Ascending aorta (tissue), 2 donors: ENCODE data around the gene DYNLL1. TPM values are rescaled to one million over a fixed set of nuclear protein-coding genes. Genes with fewer than 3 reads are reported as not detected.
"Not testable (repeated sequence)": the region's sequence is repeated elsewhere in the genome, so short reads cannot be mapped to it uniquely, and the experiment has no call there.

Experiments used
- DNase-seq, 2 donors: peaks; one replicate each; pipeline ENCODE4 v3.0.0-alpha.2; 2019; ENCODE audit warnings: low spot score in 2 of 2
- H3K27ac ChIP-seq, 2 donors: fragments of 200-600 bp; sonication (generic); one replicate each; pipeline ENCODE4 v1.5.1; 2016 to 2017; ENCODE audit warnings: mild to moderate bottlenecking in 1 of 2
- H3K27me3 ChIP-seq: fragments of 200-600 bp; sonication (generic); one replicate; pipeline ENCODE4 v1.5.1; 2017
- H3K36me3 ChIP-seq, 2 donors: fragments of 200-600 bp; sonication (generic); one replicate each; pipeline ENCODE4 v1.5.1; 2016
- H3K4me1 ChIP-seq, 2 donors: fragments of 200-600 bp; sonication (generic); one replicate each; pipeline ENCODE4 v1.5.1; 2016 to 2017; ENCODE audit warnings: mild to moderate bottlenecking in 1 of 2
- H3K4me3 ChIP-seq, 2 donors: fragments of 200-600 bp; sonication (generic); one replicate each; pipeline ENCODE4 v1.5.1; 2016 to 2017; ENCODE audit warnings: mild to moderate bottlenecking in 1 of 2
- H3K9me3 ChIP-seq, 2 donors: fragments of 200-600 bp; sonication (generic); one replicate each; pipeline ENCODE4 v1.5.1; 2016
- intact Hi-C: fragments of 100-400 bp; cut with DNase I; formaldehyde crosslinking; loops from one replicate; pipeline ENCODE4 v1.15.1; 2023
- total RNA-seq: library from RNA; depleted of rRNA; stranded (reverse); fragments of >200 nt; gene quantifications from one replicate; pipeline ENCODE4 v1.1.0, GENCODE V29; 2016
- TF ChIP-seq, protein P1 (sequence below), 3 experiments: fragments of 200-600 bp in 2 of 3; fragments of 450-650 bp in 1 of 3; sonication (generic) in 2 of 3; IDR thresholded peaks; one replicate each; pipeline ENCODE4 v1.5.1; 2016 to 2019; ENCODE audit warnings: antibody characterized with exemption in 3 of 3, mild to moderate bottlenecking in 1 of 3, moderate library complexity in 1 of 3

The DYNLL1 gene
- 216 TPM for total RNA-seq

DNA sequence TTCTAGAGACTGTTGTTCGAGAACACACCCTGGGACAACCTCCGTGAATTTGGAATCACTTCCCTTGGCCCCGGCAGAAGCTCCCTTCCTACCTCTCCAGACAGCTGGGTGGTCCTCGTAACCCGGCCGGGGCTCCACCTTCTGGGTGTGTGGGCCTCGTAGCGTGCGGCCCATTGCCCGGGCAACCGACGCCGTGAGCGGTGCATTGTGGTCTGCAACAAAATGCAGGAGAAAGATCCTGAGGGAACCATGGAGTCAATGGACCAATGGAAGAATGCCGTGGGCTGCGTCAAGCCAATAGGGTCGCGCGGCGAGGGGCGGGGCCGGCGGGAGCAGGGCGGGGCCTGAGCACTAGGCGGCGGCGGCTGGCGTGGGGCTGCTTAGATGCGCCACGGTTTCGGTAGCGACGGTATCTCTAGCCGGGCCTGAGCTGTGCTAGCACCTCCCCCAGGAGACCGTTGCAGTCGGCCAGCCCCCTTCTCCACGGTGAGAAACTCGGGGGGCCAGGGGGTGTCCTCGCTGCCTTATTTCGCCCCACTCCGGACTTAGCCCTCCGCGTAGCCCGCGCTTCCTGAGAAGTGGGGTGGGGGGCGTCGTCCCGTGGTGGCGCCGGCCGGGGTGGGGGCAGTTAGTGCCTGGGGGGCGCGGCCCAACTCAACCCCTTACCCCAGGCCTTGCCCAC lies at the start of gene DYNLL1:
Gene DYNLL1 (plus strand): TSS at position 383 of the 682 bp plus-strand sequence. CDS start 309 bp downstream, outside the sequence.
- Histone ChIP-seq H3K27me3 (no peaks in the 10 kb centered on the region), H3K27ac (peak within 1 kb of the TSS; percentile 82 to 86), H3K4me1 (peaks cover 6 to 9% of the 10 kb centered on the region in 2 donors), H3K9me3 (no peaks in the 10 kb centered on the region), H3K4me3 (peak within 1 kb of the TSS; percentile 83 to 86), H3K36me3 (peaks cover 15 to 20% of the 10 kb centered on the region in 2 donors)
- intact Hi-C loops, result loop anchor here (1.0 to 2.0 kb wide), 4 partner anchors 27 to 85 kb away; partner anchors contain the start of genes COQ5, GATC, POP5 and SRSF9
- TF ChIP-seq, protein P1, sequence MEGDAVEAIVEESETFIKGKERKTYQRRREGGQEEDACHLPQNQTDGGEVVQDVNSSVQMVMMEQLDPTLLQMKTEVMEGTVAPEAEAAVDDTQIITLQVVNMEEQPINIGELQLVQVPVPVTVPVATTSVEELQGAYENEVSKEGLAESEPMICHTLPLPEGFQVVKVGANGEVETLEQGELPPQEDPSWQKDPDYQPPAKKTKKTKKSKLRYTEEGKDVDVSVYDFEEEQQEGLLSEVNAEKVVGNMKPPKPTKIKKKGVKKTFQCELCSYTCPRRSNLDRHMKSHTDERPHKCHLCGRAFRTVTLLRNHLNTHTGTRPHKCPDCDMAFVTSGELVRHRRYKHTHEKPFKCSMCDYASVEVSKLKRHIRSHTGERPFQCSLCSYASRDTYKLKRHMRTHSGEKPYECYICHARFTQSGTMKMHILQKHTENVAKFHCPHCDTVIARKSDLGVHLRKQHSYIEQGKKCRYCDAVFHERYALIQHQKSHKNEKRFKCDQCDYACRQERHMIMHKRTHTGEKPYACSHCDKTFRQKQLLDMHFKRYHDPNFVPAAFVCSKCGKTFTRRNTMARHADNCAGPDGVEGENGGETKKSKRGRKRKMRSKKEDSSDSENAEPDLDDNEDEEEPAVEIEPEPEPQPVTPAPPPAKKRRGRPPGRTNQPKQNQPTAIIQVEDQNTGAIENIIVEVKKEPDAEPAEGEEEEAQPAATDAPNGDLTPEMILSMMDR (IDR thresholded peaks at IDR 0.05), result peak in 1 of 3 experiments; percentile 4
- DNase-seq, result peak; percentile 85 to 97

DNA sequence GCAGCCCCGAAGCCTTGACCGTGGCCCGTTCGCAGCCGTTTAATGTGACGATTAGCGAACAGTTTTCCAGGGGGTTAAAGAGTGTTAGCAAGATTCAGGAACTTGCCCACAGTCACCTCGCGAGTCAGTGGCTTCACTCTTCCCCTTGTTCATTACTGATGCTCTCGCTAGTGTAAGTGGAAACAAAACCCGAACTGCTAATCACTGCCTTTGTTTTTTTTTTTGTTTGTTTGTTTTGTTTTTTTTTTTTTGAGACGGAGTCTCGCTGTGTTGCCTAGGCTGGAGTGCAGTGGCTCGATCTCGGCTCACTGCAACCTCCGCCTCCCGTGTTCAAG lies 49.1 kb upstream of the DYNLL1 start:
- Histone ChIP-seq H3K27ac (peak overlapping the region; percentile 90 to 92), H3K36me3 (peaks cover 16 to 25% of the 10 kb centered on the region in 2 donors), H3K4me3 (peak overlapping the region; percentile 81 to 98)
- H3K4me1 ChIP-seq, DNase-seq, H3K27me3 ChIP-seq, H3K9me3 ChIP-seq: not testable (repeated sequence)
- intact Hi-C loops, result loop anchor here (1.0 to 5.0 kb wide), 4 partner anchors 22 to 130 kb away; partner anchors contain the start of genes RNF10 and SRSF9

DNA sequence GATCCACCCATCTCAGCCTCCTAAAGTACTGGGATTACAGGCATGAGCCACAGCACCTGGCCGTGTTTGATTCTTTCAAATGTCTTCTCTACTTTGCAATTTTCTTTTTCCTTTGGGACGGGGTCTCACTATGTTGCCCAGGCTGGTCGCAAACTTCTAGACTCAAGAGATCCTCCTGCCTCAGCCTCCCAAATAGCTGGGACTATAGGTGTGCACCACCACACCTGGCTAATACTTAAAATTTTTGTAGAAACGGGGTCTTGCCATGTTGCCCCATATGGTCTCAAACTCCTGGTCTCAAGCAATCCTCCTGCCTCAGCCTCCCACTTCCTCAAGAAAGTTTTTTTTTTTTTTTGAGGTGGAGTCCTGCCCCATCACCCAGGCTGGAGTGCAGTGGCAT lies 47.9 kb upstream of the DYNLL1 start:
- H3K27ac ChIP-seq, result no peak overlapping the region
- H3K9me3 ChIP-seq, result no peaks in the 10 kb centered on the region
- DNase-seq, result no peak
- no peaks in the 10 kb centered on the region for H3K27me3 ChIP-seq
- H3K4me3 ChIP-seq, result peak overlapping the region in 1 of 2 donors; percentile 98
- TF ChIP-seq, protein P1 (IDR thresholded peaks at IDR 0.05), result no peak
- H3K4me1 ChIP-seq, result peaks cover 3 to 8% of the 10 kb centered on the region in 2 donors
- peaks cover 11 to 16% of the 10 kb centered on the region in 2 donors for H3K36me3 ChIP-seq
- intact Hi-C loops, result loop anchor here (2.0 to 5.0 kb wide), 3 partner anchors 21 to 131 kb away; partner anchors contain the start of genes RNF10 and SRSF9

DNA sequence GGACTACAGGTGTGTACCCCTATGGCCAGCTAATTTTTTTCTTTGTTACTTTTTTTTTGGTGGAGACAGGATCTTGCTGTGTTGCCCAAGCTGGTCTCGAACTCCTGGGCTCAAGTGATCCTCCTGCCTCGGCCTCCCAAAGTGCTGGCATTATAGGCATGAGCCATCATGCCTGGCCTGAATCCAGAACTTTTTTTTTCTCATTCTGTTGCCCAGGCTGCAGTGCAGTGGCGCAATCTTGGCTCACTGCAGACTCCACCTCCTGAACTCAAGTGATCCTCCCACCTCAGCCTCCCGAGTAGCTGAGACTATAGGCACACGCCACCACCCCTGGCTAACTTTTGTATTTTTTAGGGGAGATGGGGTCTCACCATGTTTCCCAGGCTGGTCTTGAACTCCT lies 43.4 kb upstream of the DYNLL1 start:
- H3K9me3 ChIP-seq, H3K4me3 ChIP-seq, H3K27me3 ChIP-seq, H3K27ac ChIP-seq, DNase-seq, H3K4me1 ChIP-seq, intact Hi-C loops: not testable (repeated sequence)
- H3K36me3 ChIP-seq, result peaks cover 18 to 25% of the 10 kb centered on the region in 2 donors

DNA sequence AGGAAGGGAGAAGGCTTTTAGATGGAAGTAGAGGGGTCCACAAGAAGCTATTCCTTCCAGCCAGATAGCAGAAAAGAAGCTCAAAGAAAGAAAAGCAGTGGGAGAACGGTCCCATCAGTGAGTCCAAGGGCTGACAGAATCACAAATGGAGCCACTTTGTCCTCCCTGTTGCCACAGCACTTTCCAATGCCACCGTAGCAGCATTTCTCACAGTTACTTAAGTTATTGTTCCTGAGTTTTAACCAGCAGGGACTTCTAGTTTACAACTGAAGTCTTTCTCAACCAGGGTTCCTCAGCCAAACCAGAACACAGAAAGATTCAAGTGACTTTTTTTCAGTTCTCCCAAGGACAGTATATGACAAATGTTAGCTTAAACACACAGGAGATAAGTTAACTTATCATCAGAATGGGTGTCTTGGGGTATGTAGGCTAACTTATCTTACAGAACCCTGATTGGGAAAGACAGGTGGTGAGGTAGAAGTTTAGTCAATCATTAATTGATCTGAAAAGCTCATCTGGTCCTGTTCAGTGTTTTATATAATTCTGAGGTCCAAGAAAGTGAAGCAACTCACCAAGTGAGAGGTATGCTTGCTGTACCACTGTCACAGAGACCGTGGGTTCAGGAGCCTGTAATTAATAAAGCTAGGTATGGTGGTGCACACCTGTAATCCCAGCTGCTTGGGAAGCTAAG lies 42.7 kb upstream of the DYNLL1 start:
- intact Hi-C loops, result no loop called here
- no peaks in the 10 kb centered on the region for H3K27me3 ChIP-seq
- TF ChIP-seq, protein P1 (IDR thresholded peaks at IDR 0.05), result no peak

DNA sequence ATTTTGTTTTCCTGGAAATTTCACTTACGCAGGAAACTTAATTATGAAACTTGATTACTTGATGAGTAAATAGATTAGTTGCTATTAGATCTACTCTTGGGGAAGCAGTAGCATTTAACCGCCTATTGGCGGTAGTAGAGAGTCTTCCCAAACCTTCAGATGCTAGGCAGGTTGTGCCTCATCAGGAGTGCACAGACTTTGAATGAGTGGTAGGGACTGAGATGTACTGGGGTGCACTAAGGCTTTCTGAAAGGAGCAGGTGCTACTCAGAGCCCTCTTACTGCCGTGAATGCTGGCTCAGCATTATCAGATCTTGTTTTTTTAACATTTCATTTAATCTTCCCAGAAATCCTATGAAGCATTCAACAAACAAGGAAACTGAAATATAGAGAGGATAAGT lies 41.9 kb upstream of the DYNLL1 start:
- TF ChIP-seq, protein P1 (IDR thresholded peaks at IDR 0.05), result peak in 2 of 3 experiments; percentile 44 to 55
- Histone ChIP-seq H3K4me1 (no peaks in the 10 kb centered on the region), H3K27me3 (no peaks in the 10 kb centered on the region), H3K9me3 (no peaks in the 10 kb centered on the region), H3K27ac (no peak overlapping the region), H3K4me3 (no peak overlapping the region), H3K36me3 (peaks cover 33 to 38% of the 10 kb centered on the region in 2 donors)
- DNase-seq, result no peak
- intact Hi-C loops, result no loop called here

More for the DNA sequence above, 42.7 kb upstream of the DYNLL1 start:
- H3K4me1 ChIP-seq, result no peaks in the 10 kb centered on the region
- no peak overlapping the region for H3K4me3 ChIP-seq
- no peak overlapping the region for H3K27ac ChIP-seq
- DNase-seq, result no peak
- H3K36me3 ChIP-seq, result peaks cover 25 to 31% of the 10 kb centered on the region in 2 donors
- no peaks in the 10 kb centered on the region for H3K9me3 ChIP-seq
